Measurements from ENCODE around the gene TIMM23B.
"Not testable (repeated sequence)": the region's sequence is repeated elsewhere in the genome, so short reads cannot be mapped to it uniquely, and the experiment has no call there.

The TIMM23B gene

GRCh38 chr10:49987207-49987606, 45.4 kb downstream of the TIMM23B start:
- DNase-seq, result not testable (repeated sequence)

- not testable (repeated sequence) for DNase-seq
Observed at GRCh38 chr10:49988376-49988775, 46.5 kb downstream of the TIMM23B start, which contains the start of gene AGAP6. Gene AGAP6, plus strand, starts transcription at chr10:49988406. Its CDS starts 310 bp downstream, at chr10:49988716.

DNA sequence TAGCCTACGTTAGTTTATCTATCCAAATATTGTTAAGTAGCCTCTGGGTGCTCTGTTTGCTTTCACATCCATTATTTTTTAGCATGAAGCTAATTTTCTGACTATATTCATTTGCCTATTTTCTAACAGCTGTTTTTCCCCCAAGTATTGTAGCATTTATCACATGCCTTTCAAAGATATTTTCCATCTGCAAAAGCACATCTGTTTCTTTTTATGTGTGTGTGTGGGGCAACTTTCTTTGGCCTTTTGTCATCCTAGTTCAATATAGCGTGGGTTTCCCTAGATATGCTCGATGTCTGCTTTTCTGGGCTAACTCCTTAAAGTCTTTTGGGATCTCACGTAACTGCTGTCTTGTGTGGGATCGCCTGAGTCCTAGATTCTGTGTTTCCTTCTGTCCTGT, 53.5 kb downstream of the TIMM23B start:
- not testable (repeated sequence) for DNase-seq

DNA sequence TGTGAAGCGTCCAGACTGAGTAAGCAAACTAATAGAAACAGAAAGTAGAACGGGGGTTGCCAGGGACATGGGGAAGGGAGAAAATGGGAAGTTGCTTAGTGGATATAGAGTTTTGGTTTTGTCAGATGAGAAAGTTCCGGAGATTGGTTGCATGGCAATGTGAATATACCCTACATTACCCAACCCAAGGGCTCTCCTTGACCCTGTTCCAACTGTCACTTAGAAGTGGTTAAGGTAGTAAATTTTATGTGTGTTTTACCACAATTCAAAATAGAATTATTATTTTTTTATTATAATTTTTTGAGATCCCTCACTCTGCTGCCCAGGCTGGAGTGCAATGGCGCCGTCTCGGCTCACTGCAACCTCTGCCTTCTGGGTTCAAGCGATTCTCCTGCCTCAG, 72.2 kb downstream of the TIMM23B start:
- DNase-seq, result not testable (repeated sequence)

GRCh38 chr10:50015596-50016220, 73.9 kb downstream of the TIMM23B start:
- peak; percentile 12 for DNase-seq

- DNase-seq, result not testable (repeated sequence)
Observed at GRCh38 chr10:50016926-50017325, 75.1 kb downstream of the TIMM23B start.

DNA sequence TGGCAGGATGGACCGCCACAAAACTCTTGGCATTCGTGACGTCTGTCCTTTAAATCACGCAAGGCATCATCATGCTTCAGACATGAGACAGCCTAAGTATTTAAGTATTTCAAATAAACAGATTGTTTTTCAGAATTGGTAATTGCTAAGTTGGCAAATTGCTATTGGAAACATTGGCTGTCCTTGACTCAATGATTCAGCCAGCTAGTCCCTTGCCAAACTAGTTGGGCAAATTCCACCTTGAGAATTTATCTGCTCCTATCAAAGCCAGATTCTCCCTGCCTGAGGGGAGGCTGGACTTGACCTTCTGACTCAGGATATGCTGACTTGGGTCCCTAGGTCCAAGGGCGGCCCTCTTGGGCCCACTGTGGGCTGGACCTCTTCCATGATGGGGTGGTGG, 75.8 kb downstream of the TIMM23B start:
- DNase-seq, result not testable (repeated sequence)

DNA sequence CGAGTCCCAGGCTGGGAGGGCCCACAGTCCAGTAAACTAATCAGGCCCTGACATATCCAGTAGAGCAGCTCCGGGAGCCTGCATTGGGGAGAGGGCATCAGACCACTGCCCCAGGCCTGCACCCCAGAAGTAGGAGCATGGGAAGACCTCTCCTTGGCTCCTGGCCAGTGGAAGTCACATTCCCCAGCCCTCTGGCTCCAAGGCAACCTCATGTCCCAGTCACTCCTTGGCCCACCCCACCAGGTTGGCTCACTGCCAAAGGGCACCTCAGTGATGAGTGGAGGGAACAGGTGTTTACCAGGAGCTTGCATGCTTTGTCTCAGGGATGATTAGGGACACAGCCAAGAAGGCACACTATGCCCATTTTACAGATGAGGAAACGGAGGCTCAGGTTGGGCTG, 77.4 kb downstream of the TIMM23B start:
- not testable (repeated sequence) for DNase-seq

- not testable (repeated sequence) for DNase-seq
Observed at GRCh38 chr10:50020451-50021024, 78.7 kb downstream of the TIMM23B start.

DNA sequence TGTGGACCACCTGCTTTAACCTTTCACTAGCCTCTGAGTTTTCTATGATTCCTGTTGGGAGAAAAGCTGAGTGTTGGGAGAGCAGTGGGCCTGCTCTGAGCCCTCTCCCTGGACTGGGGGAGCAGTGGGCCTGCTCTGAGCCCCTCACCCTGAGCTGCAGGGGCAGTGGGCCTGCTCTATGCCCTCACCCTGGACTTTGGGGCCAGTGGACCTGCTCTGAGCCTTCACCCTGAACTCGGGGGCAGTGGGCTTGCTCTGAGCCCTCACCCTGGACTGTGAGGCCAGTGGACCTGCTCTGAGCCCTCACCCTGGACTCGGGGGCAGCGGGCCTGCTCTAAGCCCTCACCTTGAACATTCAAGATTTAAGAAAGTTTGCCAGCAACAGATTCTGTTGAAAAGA, 79.8 kb downstream of the TIMM23B start:
- no peak for DNase-seq
